Vagina (tissue), 2 donors: ENCODE measurements around the gene TAGLN. TPM values are rescaled to one million over a fixed set of nuclear protein-coding genes. Genes with fewer than 3 reads are reported as not detected.
A peak's percentile ranks its signal among the peaks of the same experiment; 100 is the strongest.
"Not testable (repeated sequence)": the region's sequence is repeated elsewhere in the genome, so short reads cannot be mapped to it uniquely, and the experiment has no call there.

Experiments
- DNase-seq, 2 donors: peaks; one replicate each; pipeline ENCODE4 v3.0.0-alpha.2; 2017; ENCODE audit errors: extremely low spot score in 2 of 2
- H3K27ac ChIP-seq: fragments of 200-600 bp; sonication (generic); one replicate; pipeline ENCODE4 v1.5.1; 2019
- H3K27me3 ChIP-seq: fragments of 200-600 bp; sonication (generic); one replicate; pipeline ENCODE4 v1.5.1; 2019
- H3K36me3 ChIP-seq, 2 donors: fragments of 200-600 bp; sonication (generic); one replicate each; pipeline ENCODE4 v1.5.1; 2017 to 2019
- H3K4me1 ChIP-seq: fragments of 200-600 bp; sonication (generic); one replicate; pipeline ENCODE4 v1.5.1; 2019
- H3K4me3 ChIP-seq, 2 donors: fragments of 200-600 bp; sonication (generic); 1 replicate in 1 of 2; 2 replicates in 1 of 2; pipeline ENCODE4 v1.5.1; 2016 to 2019
- H3K9me3 ChIP-seq: fragments of 200-600 bp; sonication (generic); one replicate; pipeline ENCODE4 v1.5.1; 2019
- CTCF ChIP-seq, 3 experiments: fragments of 450-650 bp in 2 of 3; fragments of 200-600 bp in 1 of 3; sonication (generic) in 1 of 3; IDR thresholded peaks; one replicate each; pipeline ENCODE4 v1.5.1; 2017 to 2019; ENCODE audit warnings: antibody characterized with exemption in 3 of 3, mild to moderate bottlenecking in 2 of 3, moderate library complexity in 2 of 3
- POLR2A ChIP-seq, 2 donors: fragments of 450-650 bp; IDR thresholded peaks; one replicate each; pipeline ENCODE4 v1.6.1; 2017; ENCODE audit warnings: antibody characterized with exemption in 2 of 2, mild to moderate bottlenecking in 2 of 2, moderate library complexity in 2 of 2
- POLR2AphosphoS5 ChIP-seq, 2 donors: sonication (generic); formaldehyde crosslinking; IDR thresholded peaks; one replicate each; pipeline ENCODE4 v1.9.0; 2017; ENCODE audit warnings: antibody characterized with exemption in 2 of 2, mild to moderate bottlenecking in 2 of 2, low read depth in 1 of 2; ENCODE audit not compliant: insufficient read depth in 1 of 2
- intact Hi-C: fragments of 100-400 bp; cut with DNase I; formaldehyde crosslinking; loops from one replicate; pipeline ENCODE4 v1.15.1; 2023
- total RNA-seq: library from RNA; depleted of rRNA; stranded (reverse); fragments of >200 nt; gene quantifications from one replicate; pipeline ENCODE4 v1.2.3, GENCODE V29; 2016

Gene TAGLN
- total RNA-seq, 1 donor from 2014 or later, result 1,935 TPM

- no peaks in the 10 kb centered on the region for H3K27me3 ChIP-seq
- no peaks in the 10 kb centered on the region for H3K4me1 ChIP-seq
- no peaks in the 10 kb centered on the region for H3K9me3 ChIP-seq
- TF ChIP-seq POLR2AphosphoS5 (IDR thresholded peaks at IDR 0.05; ENCODE audit: insufficient read depth in 1 of 2, low read depth in 1 of 2) (peak in 1 of 2 donors; percentile 52), POLR2A (IDR thresholded peaks at IDR 0.05) (no peak)
- intact Hi-C loops, result no loop called here
- H3K27ac ChIP-seq, result peak overlapping the region; percentile 78
- H3K36me3 ChIP-seq, result peaks cover 0 to 23% of the 10 kb centered on the region in 2 donors
- peak overlapping the region; percentile 46 to 54 for H3K4me3 ChIP-seq
- no peak for DNase-seq
These were observed 5.3 kb downstream of the TAGLN start for GRCh38 chr11:117204283-117205080.

DNA sequence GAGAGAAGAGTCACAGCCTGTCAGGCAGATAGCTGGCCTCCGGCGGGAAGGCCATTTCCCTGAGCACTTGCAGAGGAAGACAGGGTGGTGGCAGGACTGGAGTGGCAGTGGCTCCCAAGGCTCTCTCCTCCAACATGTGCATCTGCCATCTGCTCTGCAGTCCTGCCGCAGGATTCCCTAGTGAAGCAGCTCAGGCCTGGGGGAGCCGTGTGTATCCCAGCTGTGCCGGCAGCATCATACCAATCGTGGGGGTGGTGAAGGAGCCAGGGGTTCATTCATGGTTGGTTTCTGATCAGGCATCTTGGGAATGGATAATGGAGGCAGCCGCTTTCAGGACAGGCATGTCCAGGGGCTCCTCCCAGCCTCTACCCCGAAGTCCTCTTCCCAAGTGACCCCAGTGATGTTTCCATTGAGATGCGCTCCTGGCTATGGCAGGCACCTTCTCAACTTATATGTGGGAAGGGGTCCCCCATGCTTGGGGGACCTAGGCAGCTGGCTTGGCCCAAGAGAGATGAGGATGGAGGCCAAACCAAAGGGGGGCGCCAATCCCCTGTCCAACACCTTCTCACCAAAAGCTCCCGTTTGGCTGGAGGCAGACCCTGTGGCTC lies 6.1 kb downstream of the TAGLN start:
- DNase-seq, result no peak
- H3K4me1 ChIP-seq, result no peaks in the 10 kb centered on the region
- no peaks in the 10 kb centered on the region for H3K9me3 ChIP-seq
- no peak overlapping the region for H3K4me3 ChIP-seq
- peaks cover 0 to 23% of the 10 kb centered on the region in 2 donors for H3K36me3 ChIP-seq
- peak overlapping the region; percentile 78 for H3K27ac ChIP-seq
- intact Hi-C loops, result no loop called here
- TF ChIP-seq POLR2AphosphoS5 (IDR thresholded peaks at IDR 0.05; ENCODE audit: insufficient read depth in 1 of 2, low read depth in 1 of 2) (peak in 1 of 2 donors; percentile 66), POLR2A (IDR thresholded peaks at IDR 0.05) (no peak)
- H3K27me3 ChIP-seq, result no peaks in the 10 kb centered on the region

GRCh38 chr11:117206111-117206510 lies 6.9 kb downstream of the TAGLN start:
- H3K27ac ChIP-seq, H3K27me3 ChIP-seq, H3K4me1 ChIP-seq, H3K9me3 ChIP-seq, DNase-seq, H3K4me3 ChIP-seq, intact Hi-C loops: not testable (repeated sequence)
- H3K36me3 ChIP-seq, result peaks cover 0 to 23% of the 10 kb centered on the region in 2 donors

DNA sequence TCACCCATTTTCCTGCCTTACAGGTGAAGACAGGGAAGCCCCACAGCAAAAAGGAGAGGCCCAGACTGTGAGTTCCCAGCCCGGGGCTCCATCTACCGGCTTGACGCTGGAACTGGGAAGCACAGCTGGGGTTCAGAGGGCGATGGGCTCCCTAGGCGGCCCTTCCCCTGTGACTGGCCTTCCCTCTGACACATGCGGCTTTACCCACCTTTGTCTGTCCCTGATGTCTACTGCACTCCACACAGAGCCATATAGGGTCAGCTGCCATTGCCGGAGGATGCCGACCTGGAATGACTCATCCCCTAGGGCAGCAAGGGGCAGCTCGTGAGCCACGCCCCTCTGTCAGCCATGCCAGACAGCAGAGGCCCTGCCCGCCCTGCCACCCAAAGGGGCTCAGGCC lies 7.7 kb downstream of the TAGLN start:
- H3K27ac ChIP-seq, H3K9me3 ChIP-seq, H3K27me3 ChIP-seq, H3K4me1 ChIP-seq, intact Hi-C loops, DNase-seq, H3K4me3 ChIP-seq: not testable (repeated sequence)
- peaks cover 0 to 23% of the 10 kb centered on the region in 2 donors for H3K36me3 ChIP-seq

- H3K9me3 ChIP-seq, H3K4me1 ChIP-seq, DNase-seq, H3K27me3 ChIP-seq, H3K27ac ChIP-seq, H3K4me3 ChIP-seq, intact Hi-C loops: not testable (repeated sequence)
- H3K36me3 ChIP-seq, result peaks cover 0 to 23% of the 10 kb centered on the region in 2 donors
These were observed 8.3 kb downstream of the TAGLN start for GRCh38 chr11:117207481-117207880.

DNA sequence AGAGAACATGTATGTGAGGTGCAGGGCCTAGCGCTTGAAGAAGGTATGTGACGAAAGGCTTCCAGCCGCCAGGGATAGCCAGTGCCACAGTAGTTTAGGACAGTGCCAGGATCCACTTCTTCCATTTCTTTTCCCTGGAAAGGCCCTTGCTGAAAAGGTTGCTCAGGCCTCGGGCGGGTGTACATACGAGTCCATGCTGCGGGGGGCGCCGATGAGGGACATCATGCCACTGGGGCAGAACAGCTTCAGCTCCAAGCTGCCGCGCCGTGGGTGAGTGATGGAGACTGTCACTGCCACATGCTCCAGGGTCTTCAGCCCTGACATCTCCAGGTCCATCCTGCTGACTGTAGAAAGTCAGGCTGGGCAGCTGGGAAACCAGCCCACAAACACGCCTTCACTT lies 9.5 kb downstream of the TAGLN start:
- peaks cover 0 to 30% of the 10 kb centered on the region in 2 donors for H3K36me3 ChIP-seq
- H3K4me3 ChIP-seq, H3K27me3 ChIP-seq, DNase-seq, H3K27ac ChIP-seq, H3K4me1 ChIP-seq, H3K9me3 ChIP-seq: not testable (repeated sequence)
- intact Hi-C loops, result loop anchor here (2.0 kb wide), 1 partner anchor 76 kb away; no protein-coding TSS in a partner anchor

DNA sequence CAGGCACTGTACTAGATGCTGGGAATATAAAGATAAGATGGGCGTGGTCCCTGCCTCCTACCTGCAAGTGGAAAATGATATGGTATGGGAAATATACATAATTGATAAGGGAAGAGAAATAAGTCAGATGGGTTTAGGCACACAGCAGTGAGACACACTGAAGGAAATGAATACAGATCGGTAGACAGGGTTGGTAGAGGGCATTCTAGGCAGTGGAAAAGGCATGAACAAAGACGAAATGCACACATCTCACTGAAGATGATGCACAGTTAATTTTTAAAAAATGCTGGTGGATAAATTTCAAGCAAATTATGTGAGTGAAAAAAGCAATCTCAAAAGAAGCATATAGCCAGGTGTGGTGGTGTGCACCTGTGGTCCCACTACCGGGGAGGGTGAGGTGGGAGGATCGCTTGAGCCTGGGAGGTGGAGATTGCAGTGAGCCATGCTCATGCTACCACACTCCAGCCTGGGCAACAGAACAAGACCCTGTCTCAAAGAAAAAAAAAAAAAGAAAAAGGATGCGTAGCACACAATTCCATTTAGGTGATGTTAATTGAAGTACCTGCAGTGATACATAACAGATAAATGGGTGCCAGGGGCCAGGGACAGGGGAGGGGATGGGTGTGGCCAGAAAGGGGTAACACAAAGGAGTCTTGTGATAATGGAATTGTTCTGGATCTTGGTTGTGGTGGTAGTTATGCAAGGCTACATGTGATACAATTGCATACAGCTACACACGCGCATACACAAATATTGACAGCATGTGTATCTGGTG lies 10.4 kb downstream of the TAGLN start:
- H3K4me1 ChIP-seq, H3K27ac ChIP-seq, H3K9me3 ChIP-seq, DNase-seq, H3K4me3 ChIP-seq, H3K27me3 ChIP-seq: not testable (repeated sequence)
- intact Hi-C loops, result loop anchor here (2.0 kb wide), 1 partner anchor 77 kb away; no protein-coding TSS in a partner anchor
- H3K36me3 ChIP-seq, result peaks cover 0 to 27% of the 10 kb centered on the region in 2 donors

- intact Hi-C loops, result no loop called here
- Histone ChIP-seq H3K27ac (no peak overlapping the region), H3K36me3 (peaks cover 0 to 20% of the 10 kb centered on the region in 2 donors), H3K9me3 (no peaks in the 10 kb centered on the region), H3K27me3 (no peaks in the 10 kb centered on the region), H3K4me3 (no peak overlapping the region), H3K4me1 (no peaks in the 10 kb centered on the region)
- DNase-seq, result no peak
- TF ChIP-seq POLR2AphosphoS5 (IDR thresholded peaks at IDR 0.05; ENCODE audit: insufficient read depth in 1 of 2, low read depth in 1 of 2) (no peak), POLR2A (IDR thresholded peaks at IDR 0.05) (no peak), CTCF (IDR thresholded peaks at IDR 0.05) (no peak)
These were observed 11.4 kb downstream of the TAGLN start for GRCh38 chr11:117210620-117211019.
